NOMO-1 (cell line): Measurements from ENCODE around the gene CLEC20A.

Experiments
- DNase-seq, 2 experiments: peaks; one replicate each; lab custom pipeline; 2025; ENCODE audit not compliant: unreplicated experiment in 2 of 2; lab: John Stamatoyannopoulos, UW

Gene CLEC20A

GRCh38 chr1:178496410-178497135, at the start of gene CLEC20A:
Gene CLEC20A, minus strand, starts transcription at chr1:178496964. Its CDS starts 25 bp downstream, at chr1:178496939.
- DNase-seq, result no peak

DNA sequence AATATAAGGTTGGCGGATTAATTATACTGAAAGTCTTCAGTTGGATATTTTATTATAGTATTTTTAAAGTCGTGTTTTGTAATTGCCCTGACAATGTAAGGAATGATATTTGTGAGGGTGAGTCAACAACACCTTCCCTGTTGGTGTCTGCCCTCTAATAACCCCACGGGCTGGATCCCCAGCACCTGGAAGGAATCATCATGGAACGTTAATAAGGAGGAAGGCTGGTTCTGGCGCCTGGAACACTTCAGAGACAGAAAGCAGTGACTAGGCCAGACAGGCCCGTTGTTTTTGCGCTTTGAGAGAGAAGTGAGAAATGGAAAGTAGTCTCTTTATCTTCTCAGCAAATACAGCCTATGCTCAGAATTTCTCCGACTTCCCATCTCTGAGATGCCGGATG, 47.8 kb upstream of the CLEC20A start:
- DNase-seq, result no peak

GRCh38 chr1:178543290-178543607, 46.5 kb upstream of the CLEC20A start:
- DNase-seq, result peak; percentile 24 to 31

GRCh38 chr1:178542554-178543289, 46.0 kb upstream of the CLEC20A start:
- DNase-seq, result peak; percentile 70 to 76

DNA sequence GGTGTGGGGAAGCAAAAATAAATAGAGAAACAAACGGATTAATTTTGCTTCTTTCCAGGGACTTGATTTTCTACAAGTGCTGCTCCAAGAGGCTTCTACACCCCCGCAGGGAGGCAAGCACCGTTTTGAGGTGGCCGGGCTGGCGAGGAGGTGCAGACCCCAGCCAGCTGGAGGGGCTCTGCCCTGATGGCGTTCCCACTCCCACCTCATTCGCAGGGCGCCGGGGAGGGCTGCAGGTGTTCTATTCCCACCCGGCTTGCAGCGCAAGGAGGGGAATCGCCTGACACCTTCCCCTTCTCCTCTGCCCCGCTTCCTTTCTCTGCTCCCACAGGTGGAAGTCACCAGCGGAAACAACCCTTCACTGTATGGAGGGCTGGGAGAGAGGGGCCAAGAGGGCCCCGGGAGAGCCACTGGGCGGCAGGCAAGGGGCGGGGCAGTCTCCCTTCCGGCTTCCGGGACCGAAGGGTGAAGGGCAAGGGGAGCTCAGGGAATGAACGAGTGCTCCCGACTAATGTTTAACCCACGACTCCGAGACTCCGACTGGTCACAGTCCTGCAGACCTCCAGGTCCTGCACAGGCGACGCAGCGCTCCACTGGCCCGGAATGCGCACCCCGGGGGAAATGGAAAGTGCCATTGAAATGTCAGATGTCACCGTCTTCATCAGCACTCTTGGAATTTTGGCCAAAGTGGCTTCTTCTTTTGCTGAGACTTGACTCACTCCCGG, 45.2 kb upstream of the CLEC20A start:
- peak; percentile 9 to 20 for DNase-seq

- no peak for DNase-seq
These were observed 44.6 kb upstream of the CLEC20A start for GRCh38 chr1:178541379-178541778.

GRCh38 chr1:178540646-178541045, 43.9 kb upstream of the CLEC20A start:
- DNase-seq, result no peak

DNA sequence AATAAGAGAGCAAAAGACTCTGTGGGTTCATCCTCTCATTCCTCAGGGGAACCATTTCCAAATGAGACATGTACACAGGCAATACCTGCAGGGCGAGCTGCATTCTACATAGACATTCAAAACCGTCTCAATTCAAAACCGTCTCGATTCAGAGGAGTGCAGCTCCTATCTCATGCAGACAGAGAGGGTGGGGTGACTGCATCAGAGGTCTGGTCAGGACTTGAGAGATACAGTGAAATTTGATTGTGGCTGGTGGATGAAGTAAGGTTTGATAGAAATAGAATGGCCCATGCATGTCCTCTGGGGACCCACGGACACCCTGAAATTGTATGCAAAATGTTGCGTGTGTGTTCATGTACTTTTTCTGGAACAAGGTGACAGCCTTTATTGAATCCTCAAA, 43.4 kb upstream of the CLEC20A start:
- no peak for DNase-seq

GRCh38 chr1:178539291-178539690, 42.5 kb upstream of the CLEC20A start:
- no peak for DNase-seq

- no peak for DNase-seq
These were observed 41.6 kb upstream of the CLEC20A start for GRCh38 chr1:178538192-178538916.

- DNase-seq, result no peak
These were observed 40.8 kb upstream of the CLEC20A start for GRCh38 chr1:178537382-178538090.

GRCh38 chr1:178536844-178537371, 40.1 kb upstream of the CLEC20A start:
- DNase-seq, result no peak

DNA sequence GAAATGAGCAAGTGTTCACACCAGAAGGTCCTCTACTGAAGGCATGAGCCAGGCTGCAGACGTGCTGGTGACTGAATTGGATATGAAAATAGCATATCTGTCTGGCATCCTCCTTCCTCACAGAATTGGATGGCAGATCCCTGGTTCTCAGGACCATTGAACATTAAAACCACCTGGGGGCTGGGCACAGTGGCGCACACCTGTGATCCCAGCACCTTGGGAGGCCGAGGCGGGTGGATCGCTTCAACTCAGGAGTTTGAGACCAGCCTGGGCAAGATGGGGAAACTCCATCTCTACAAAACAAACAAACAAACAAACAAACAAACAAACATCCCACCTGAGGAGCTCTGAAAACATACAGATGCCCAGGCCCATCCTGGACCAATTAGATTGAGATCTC, 39.6 kb upstream of the CLEC20A start:
- DNase-seq, result no peak

DNA sequence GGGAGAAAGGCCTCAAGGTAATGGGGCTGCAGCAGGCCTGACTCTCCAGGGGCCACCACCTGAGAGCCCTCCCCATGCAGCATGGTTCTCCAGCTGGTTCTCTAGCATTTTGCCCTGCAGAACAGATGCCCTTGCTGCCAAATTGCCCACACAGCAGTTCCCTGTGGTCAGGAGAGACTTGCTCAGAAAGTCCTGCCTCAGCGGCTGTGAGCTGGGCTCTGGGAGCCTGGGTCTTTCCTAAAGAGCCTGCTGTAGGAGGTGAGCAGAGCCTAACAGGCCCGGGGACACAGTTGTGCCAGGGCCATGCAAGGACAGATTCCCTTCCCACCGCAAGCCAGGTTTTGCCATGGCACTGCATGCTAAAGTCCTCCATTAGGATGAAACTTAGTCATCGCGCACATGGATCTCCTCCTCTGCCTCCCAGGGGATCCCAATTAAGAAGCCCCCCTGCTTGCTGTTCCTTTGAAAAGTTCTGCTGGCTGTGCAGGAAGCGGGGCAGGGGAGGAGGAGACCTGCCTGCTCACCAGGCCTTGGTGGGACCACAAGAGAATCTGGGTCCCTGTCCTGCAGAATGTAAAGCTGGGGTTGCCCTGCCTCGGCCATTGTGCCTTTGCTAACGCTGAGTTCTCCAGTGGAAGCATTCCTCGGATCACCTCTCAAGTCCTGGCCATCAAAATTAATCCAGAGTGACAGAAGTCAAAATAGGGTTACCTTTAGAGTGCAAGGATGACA, 37.5 kb upstream of the CLEC20A start:
- DNase-seq, result no peak

DNA sequence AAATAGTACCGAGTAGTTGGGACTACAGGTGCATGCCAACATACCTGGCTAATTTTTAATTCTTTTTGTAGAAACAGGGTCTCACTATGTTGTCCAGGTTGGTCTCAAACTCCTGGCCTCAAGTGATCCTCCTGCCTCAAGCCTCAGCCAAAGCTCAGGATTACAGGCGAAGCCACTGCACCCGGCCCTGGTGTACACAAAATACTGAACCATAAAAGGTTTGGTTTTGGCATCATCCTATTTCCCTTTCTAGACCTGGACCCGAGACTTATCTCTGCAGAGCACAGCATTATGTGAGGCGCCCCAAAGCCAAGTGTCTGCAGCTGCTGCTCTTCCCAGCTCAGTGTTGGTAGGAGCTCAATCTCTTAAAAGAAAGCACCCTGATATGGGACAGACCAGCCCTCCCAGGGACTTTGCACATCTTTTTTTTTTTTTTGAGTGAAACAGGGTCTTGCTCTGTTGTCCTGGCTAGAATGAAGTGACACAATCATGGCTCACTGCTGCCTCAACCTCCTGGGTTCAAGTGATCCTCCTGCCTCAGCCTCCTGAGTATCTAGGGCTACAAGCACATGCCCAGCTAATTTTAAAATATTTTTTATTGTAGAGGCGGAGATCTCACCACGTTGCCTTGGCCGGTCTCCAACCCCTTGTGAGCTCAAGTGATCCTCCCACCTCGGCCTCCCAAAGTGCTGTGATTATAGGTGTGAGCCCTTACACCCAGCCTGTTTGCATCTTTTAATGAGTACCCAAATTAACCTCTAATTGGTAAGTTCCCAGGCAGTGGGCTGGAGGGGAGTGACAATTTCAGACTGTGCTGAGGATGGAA, 36.6 kb upstream of the CLEC20A start:
- no peak for DNase-seq

- DNase-seq, result peak; percentile 58 to 61
These were observed 35.6 kb upstream of the CLEC20A start for GRCh38 chr1:178532392-178532791.

GRCh38 chr1:178531887-178532286, 35.1 kb upstream of the CLEC20A start:
- no peak for DNase-seq

DNA sequence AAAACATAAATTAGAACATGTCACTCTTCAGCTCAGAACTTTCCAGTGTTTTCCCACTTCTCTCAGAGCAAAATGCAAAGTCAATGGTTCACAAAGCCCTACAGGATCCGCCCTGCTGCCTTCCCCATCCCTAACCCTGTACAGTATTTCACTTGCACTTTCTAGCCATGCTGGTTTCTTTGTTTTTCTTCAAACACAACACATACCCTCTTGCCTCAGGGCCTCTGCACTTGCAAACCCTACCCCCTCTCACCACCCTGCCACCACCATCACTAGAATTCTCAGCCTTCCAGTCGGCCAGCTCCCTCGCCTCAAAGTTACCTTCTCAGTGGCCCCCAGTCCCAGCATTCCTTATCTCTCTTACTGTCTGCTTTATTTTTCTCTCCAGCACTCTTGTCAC, 33.7 kb upstream of the CLEC20A start:
- DNase-seq, result no peak

DNA sequence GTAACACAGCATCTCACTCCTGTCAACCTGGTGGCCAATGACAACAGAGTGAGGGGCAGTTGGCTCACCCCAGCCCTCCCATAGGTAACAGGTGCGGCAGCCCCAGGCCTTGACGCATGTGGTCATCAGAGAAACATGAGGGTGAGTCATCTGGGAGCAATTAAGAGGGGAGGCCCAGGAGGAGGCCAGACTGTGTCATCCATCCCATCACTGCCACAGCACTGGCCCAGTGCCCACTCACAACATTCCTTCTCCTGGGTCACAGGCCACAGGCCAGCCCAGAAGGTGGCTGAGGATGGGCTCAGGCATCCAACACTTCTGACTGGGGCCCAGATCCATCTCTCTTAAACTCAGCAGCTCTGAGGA, 33.3 kb upstream of the CLEC20A start:
- no peak for DNase-seq
